IMR-90 (cell line): Measurements from ENCODE around the gene SLC6A15. TPM values are rescaled to one million over a fixed set of nuclear protein-coding genes. Genes with fewer than 3 reads are reported as not detected.

Experiments used
- ATAC-seq: fragments of 200-7000 bp; cut with Tn5 transposase; 2 replicates; pipeline ENCODE4 v1.9.1; 2020; ENCODE audit warnings: low read depth, mild to moderate bottlenecking, moderate library complexity
- BruUV-seq: library from RNA; stranded (reverse); fragments of 400-500 nt; replicated peaks from 2 replicates; lab custom pipeline; 2021; lab: Mats Ljungman, UMichigan
- CTCF ChIA-PET: fragments of 300-600 bp; formaldehyde crosslinking; extraction: SDS; loops from one replicate; lab custom pipeline; 2021; ENCODE audit warnings: antibody characterized with exemption; lab: Yijun Ruan, JAX
- POLR2A ChIA-PET: fragments of 300-600 bp; sonication (Branson Sonifier 250); formaldehyde crosslinking; loops from one replicate; lab custom pipeline; 2022; ENCODE audit warnings: antibody characterized with exemption; ENCODE audit not compliant: unreplicated experiment; lab: Charles Lee
- DNase-seq: peaks from one replicate; pipeline ENCODE4 v3.0.0; 2013
- H2AFZ ChIP-seq: replicated peaks from 2 replicates; pipeline ENCODE3; 2013; ENCODE audit warnings: low read length, mild to moderate bottlenecking; ENCODE audit not compliant: poor library complexity
- H2AK5ac ChIP-seq: 2 replicates; pipeline ENCODE4 v1.6.1; 2013; ENCODE audit warnings: low read depth, low read length, inconsistent platforms
- H2AK9ac ChIP-seq: replicated peaks from 2 replicates; pipeline ENCODE3; 2013; ENCODE audit warnings: mild to moderate bottlenecking, low read depth, low read length, moderate library complexity; ENCODE audit not compliant: poor library complexity
- H2BK120ac ChIP-seq: 2 replicates; pipeline ENCODE4 v1.6.1; 2013; ENCODE audit warnings: low read depth, low read length, inconsistent platforms
- H2BK15ac ChIP-seq: 3 replicates; pipeline ENCODE4 v1.6.1; 2013; ENCODE audit warnings: low read depth, low read length, inconsistent platforms
- H2BK20ac ChIP-seq: 2 replicates; pipeline ENCODE4 v1.6.1; 2013; ENCODE audit warnings: low read depth, mild to moderate bottlenecking, inconsistent platforms, low read length, moderate library complexity
- H2BK5ac ChIP-seq: 2 replicates; pipeline ENCODE4 v1.6.1; 2013; ENCODE audit warnings: mild to moderate bottlenecking, low read depth, low read length, inconsistent platforms; ENCODE audit not compliant: poor library complexity, severe bottlenecking
- H3K14ac ChIP-seq: replicated peaks from 2 replicates; pipeline ENCODE4 v1.6.1; 2013; ENCODE audit warnings: low read depth, low read length, inconsistent platforms
- H3K18ac ChIP-seq: 2 replicates; pipeline ENCODE4 v1.6.1; 2013; ENCODE audit warnings: low read depth, low read length, control low read depth
- H3K23ac ChIP-seq: 2 replicates; pipeline ENCODE4 v1.6.1; 2013; ENCODE audit warnings: low read depth, low read length, inconsistent platforms
- H3K27ac ChIP-seq: 2 replicates; pipeline ENCODE4 v1.5.1; 2013; ENCODE audit warnings: mild to moderate bottlenecking, control low read depth, low read length; ENCODE audit not compliant: insufficient read depth
- H3K27me3 ChIP-seq: 2 replicates; pipeline ENCODE4 v1.6.1; 2013; ENCODE audit warnings: low read length; ENCODE audit not compliant: control insufficient read depth, insufficient read depth
- H3K36me3 ChIP-seq: 2 replicates; pipeline ENCODE4 v1.6.1; 2013; ENCODE audit warnings: low read length, mixed read lengths; ENCODE audit not compliant: control insufficient read depth, insufficient read depth
- H3K4ac ChIP-seq: 2 replicates; pipeline ENCODE4 v1.6.1; 2013; ENCODE audit warnings: low read depth, low read length, inconsistent platforms
- H3K4me1 ChIP-seq: 2 replicates; pipeline ENCODE4 v1.6.1; 2013; ENCODE audit warnings: low read length, mixed read lengths; ENCODE audit not compliant: control insufficient read depth, insufficient read depth
- H3K4me2 ChIP-seq: 2 replicates; pipeline ENCODE4 v1.6.1; 2013; ENCODE audit warnings: low read depth, mild to moderate bottlenecking, control low read depth, low read length, moderate library complexity
- H3K4me3 ChIP-seq: 2 replicates; pipeline ENCODE4 v1.5.1; 2013; ENCODE audit warnings: low read depth, mild to moderate bottlenecking, control low read depth, low read length, moderate library complexity; ENCODE audit not compliant: insufficient read depth
- H3K56ac ChIP-seq: 2 replicates; pipeline ENCODE4 v1.6.1; 2013; ENCODE audit warnings: low read length, inconsistent platforms; ENCODE audit not compliant: insufficient read depth; ENCODE audit errors: extremely low read depth
- H3K79me1 ChIP-seq, 2 experiments: 2 replicates each; pipeline ENCODE4 v1.6.1; 2013; ENCODE audit warnings: low read length in 2 of 2, inconsistent platforms in 1 of 2, low read depth in 1 of 2
- H3K9ac ChIP-seq: 2 replicates; pipeline ENCODE4 v1.6.1; 2013; ENCODE audit warnings: low read depth, low read length, control low read depth
- H3K9me1 ChIP-seq: 2 replicates; pipeline ENCODE4 v1.6.1; 2013; ENCODE audit warnings: low read length, inconsistent platforms; ENCODE audit not compliant: insufficient read depth
- H3K9me3 ChIP-seq: 2 replicates; pipeline ENCODE4 v1.6.1; 2013; ENCODE audit warnings: low read length; ENCODE audit not compliant: control insufficient read depth, insufficient read depth
- H4K20me1 ChIP-seq: 2 replicates; pipeline ENCODE4 v1.6.1; 2013; ENCODE audit warnings: low read length, inconsistent platforms; ENCODE audit not compliant: insufficient read depth
- H4K5ac ChIP-seq: 2 replicates; pipeline ENCODE4 v1.6.1; 2013; ENCODE audit warnings: mild to moderate bottlenecking, low read depth, low read length, control low read depth
- H4K8ac ChIP-seq, 2 experiments: 2 replicates each; pipeline ENCODE4 v1.6.1; 2013; ENCODE audit warnings: low read depth in 2 of 2, low read length in 2 of 2, control low read depth in 1 of 2, inconsistent platforms in 1 of 2
- H4K91ac ChIP-seq: 2 replicates; pipeline ENCODE4 v1.6.1; 2013; ENCODE audit warnings: low read depth, low read length, inconsistent platforms; ENCODE audit not compliant: insufficient read depth
- BHLHE40 ChIP-seq: fragments of 150-350 bp; IDR thresholded peaks from 2 replicates; pipeline ENCODE4 v1.6.1; 2016; ENCODE audit warnings: mild to moderate bottlenecking, low read depth, low read length
- CEBPB ChIP-seq: IDR thresholded peaks from 2 replicates; pipeline ENCODE4 v1.6.1; 2012; ENCODE audit warnings: low read depth, low read length, improper control_type of control experiment
- CHD1 ChIP-seq: IDR thresholded peaks from 2 replicates; pipeline ENCODE4 v1.6.1; 2012; ENCODE audit warnings: low read depth, low read length, improper control_type of control experiment
- FOS ChIP-seq: fragments of 150-350 bp; IDR thresholded peaks from 2 replicates; pipeline ENCODE4 v1.6.1; 2016; ENCODE audit warnings: low read depth, low read length
- MAFK ChIP-seq: IDR thresholded peaks from 2 replicates; pipeline ENCODE4 v1.6.1; 2012; ENCODE audit warnings: low read depth, low read length, improper control_type of control experiment
- MAZ ChIP-seq: IDR thresholded peaks from 2 replicates; pipeline ENCODE4 v1.6.1; 2012; ENCODE audit warnings: low read depth, mild to moderate bottlenecking, low read length, improper control_type of control experiment, moderate library complexity, borderline replicate concordance
- MXI1 ChIP-seq: IDR thresholded peaks from 2 replicates; pipeline ENCODE4 v1.6.1; 2012; ENCODE audit warnings: low read depth, mild to moderate bottlenecking, low read length, moderate library complexity, borderline replicate concordance
- NFE2L2 ChIP-seq: fragments of 150-350 bp; IDR thresholded peaks from 2 replicates; pipeline ENCODE4 v1.6.1; 2016; ENCODE audit warnings: low read depth, mild to moderate bottlenecking, low read length
- POLR2A ChIP-seq: IDR thresholded peaks from 2 replicates; pipeline ENCODE4 v1.6.1; 2012; ENCODE audit warnings: mild to moderate bottlenecking, low read depth, low read length
- RAD21 ChIP-seq: IDR thresholded peaks from 2 replicates; pipeline ENCODE4 v1.6.1; 2012; ENCODE audit warnings: low read length, improper control_type of control experiment
- RCOR1 ChIP-seq: IDR thresholded peaks from 2 replicates; pipeline ENCODE4 v1.6.1; 2012; ENCODE audit warnings: mild to moderate bottlenecking, low read length, improper control_type of control experiment; ENCODE audit not compliant: insufficient replicate concordance
- SMC3 ChIP-seq: fragments of 150-350 bp; IDR thresholded peaks from 2 replicates; pipeline ENCODE4 v1.6.1; 2016; ENCODE audit warnings: low read depth, mild to moderate bottlenecking, antibody characterized with exemption, low read length, moderate library complexity
- WGBS, 2 experiments: methylation state at CpG; one replicate each; pipeline versions ENCODE4 v1.1.5 to v1.1.7; 2013; ENCODE audit warnings: missing lambda C conversion rate in 2 of 2; ENCODE audit not compliant: insufficient read length in 1 of 2; ENCODE audit errors: extremely low coverage in 2 of 2; 5-methylcytosine and 5-hydroxymethylcytosine counted together
- dilution Hi-C: fragments of 300-500 bp; cut with HindIII; formaldehyde crosslinking; loops from one replicate; pipeline ENCODE4 v1.14.3; 2018; ENCODE audit warnings: low sequenced_read_pairs; ENCODE audit not compliant: unreplicated experiment
- in situ Hi-C: fragments of 300-500 bp; cut with MboI; formaldehyde crosslinking; loops from 3 replicates; pipeline ENCODE4 v1.14.3; 2019; ENCODE audit warnings: low sequenced_read_pairs, inconsistent platforms, mixed read lengths
- intact Hi-C: fragments of 100-400 bp; cut with micrococcal nuclease; formaldehyde crosslinking; loops from 2 replicates; pipeline ENCODE4 v1.10.0; 2022
- polyA plus RNA-seq, 3 experiments: library from polyadenylated mRNA; depleted of rRNA; stranded (reverse); fragments of >200 nt; gene quantifications; 2 replicates each; pipeline ENCODE4 v1.2.3, GENCODE V29; 2012; ENCODE audit warnings: low replicate concordance in 1 of 3
- total RNA-seq: library from RNA; depleted of rRNA; stranded (reverse); fragments of >200 nt; gene quantifications from 2 replicates; pipeline ENCODE4 v1.2.3, GENCODE V29; 2012
- TF ChIP-seq, protein P1 (sequence below): fragments of 150-350 bp; IDR thresholded peaks from 2 replicates; pipeline ENCODE4 v1.6.1; 2017; ENCODE audit warnings: mild to moderate bottlenecking, antibody characterized with exemption, low read length, low read depth
- TF ChIP-seq, protein P2 (sequence below): fragments of 150-350 bp; IDR thresholded peaks from 2 replicates; pipeline ENCODE4 v1.6.1; 2016; ENCODE audit warnings: low read depth, mild to moderate bottlenecking, low read length, moderate library complexity, borderline replicate concordance
- TF ChIP-seq, protein P3 (sequence below): conservative IDR thresholded peaks from 2 replicates; pipeline ENCODE4 v1.5.1; 2012; ENCODE audit warnings: mild to moderate bottlenecking, low read depth, low read length, improper control_type of control experiment

Gene SLC6A15
- total and polyA plus RNA-seq, 2 of the 4 experiments (the other 2 are of a cell fraction): 0.32 to 0.72 TPM

DNA sequence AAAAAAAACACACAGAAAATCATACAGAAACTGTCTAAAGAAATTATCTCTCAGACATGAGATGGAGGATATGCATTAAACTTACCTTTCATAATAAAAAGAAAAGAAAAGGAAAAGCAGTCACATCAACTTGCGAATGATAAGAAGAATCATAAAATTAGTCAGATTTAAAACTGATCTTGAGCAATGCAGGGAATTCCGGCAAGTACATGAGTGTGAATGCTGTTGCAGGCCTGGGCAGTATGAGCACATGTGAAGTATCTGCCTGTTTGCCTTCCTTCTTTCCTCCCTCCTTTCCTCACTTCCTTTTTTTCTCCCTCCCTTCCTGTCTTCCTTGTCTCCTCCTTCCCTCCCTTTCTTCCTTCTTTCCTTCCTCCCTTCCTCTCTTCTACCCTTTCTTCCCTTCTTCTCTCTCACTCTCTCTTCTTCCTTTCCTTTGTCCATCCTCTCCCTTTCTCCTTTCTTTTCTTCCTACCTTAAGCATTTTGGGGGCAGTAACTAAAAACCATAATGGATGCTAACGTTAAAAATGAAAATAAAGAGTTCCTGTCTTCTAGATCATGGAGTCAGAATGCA is 38.5 kb upstream of the SLC6A15 start:
- Histone ChIP-seq H3K9me3 (no peaks in the 10 kb centered on the region), H3K27me3 (no peaks in the 10 kb centered on the region), H3K4me3 (no peak overlapping the region), H3K4me1 (no peaks in the 10 kb centered on the region), H3K36me3 (no peaks in the 10 kb centered on the region), H4K5ac (no peak overlapping the region), H3K9ac (no peak overlapping the region), H3K18ac (no peak overlapping the region), H4K8ac (no peak overlapping the region), H3K27ac (no peak overlapping the region), H3K23ac (no peak overlapping the region), H3K56ac (no peak overlapping the region), H2BK5ac (no peak overlapping the region), H2BK20ac (no peak overlapping the region), H3K4ac (no peak overlapping the region), H2AK5ac (no peak overlapping the region), H2BK120ac (no peak overlapping the region), H2AFZ (no peak overlapping the region), H2AK9ac (no peak overlapping the region), H3K9me1 (no peaks in the 10 kb centered on the region), H3K4me2 (no peak overlapping the region), H3K14ac (no peak overlapping the region), H2BK15ac (no peak overlapping the region), H3K79me1 (no peaks in the 10 kb centered on the region), H4K20me1 (no peaks in the 10 kb centered on the region), H4K91ac (no peak overlapping the region)
- intact Hi-C loops (no loop called here), dilution Hi-C loops (no loop called here), in situ Hi-C loops (no loop called here)
- ChIA-PET POLR2A (no interaction called here), CTCF (no interaction called here)
- WGBS, 2 experiments: no CpG with 5 or more reads among the region's 3 CpGs
- BruUV-seq: no TSS peak
- TF ChIP-seq POLR2A: no peak
- no peak for TF ChIP-seq BHLHE40
- TF ChIP-seq CHD1: no peak
- TF ChIP-seq SMC3: no peak
- TF ChIP-seq NFE2L2: no peak
- no peak for TF ChIP-seq MAZ
- TF ChIP-seq, protein P1, sequence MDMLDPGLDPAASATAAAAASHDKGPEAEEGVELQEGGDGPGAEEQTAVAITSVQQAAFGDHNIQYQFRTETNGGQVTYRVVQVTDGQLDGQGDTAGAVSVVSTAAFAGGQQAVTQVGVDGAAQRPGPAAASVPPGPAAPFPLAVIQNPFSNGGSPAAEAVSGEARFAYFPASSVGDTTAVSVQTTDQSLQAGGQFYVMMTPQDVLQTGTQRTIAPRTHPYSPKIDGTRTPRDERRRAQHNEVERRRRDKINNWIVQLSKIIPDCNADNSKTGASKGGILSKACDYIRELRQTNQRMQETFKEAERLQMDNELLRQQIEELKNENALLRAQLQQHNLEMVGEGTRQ: no peak
- TF ChIP-seq, protein P2, sequence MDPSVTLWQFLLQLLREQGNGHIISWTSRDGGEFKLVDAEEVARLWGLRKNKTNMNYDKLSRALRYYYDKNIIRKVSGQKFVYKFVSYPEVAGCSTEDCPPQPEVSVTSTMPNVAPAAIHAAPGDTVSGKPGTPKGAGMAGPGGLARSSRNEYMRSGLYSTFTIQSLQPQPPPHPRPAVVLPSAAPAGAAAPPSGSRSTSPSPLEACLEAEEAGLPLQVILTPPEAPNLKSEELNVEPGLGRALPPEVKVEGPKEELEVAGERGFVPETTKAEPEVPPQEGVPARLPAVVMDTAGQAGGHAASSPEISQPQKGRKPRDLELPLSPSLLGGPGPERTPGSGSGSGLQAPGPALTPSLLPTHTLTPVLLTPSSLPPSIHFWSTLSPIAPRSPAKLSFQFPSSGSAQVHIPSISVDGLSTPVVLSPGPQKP: no peak
- TF ChIP-seq RAD21: no peak
- no peak for TF ChIP-seq FOS
- TF ChIP-seq RCOR1: no peak
- TF ChIP-seq MAFK: no peak
- TF ChIP-seq, protein P3, sequence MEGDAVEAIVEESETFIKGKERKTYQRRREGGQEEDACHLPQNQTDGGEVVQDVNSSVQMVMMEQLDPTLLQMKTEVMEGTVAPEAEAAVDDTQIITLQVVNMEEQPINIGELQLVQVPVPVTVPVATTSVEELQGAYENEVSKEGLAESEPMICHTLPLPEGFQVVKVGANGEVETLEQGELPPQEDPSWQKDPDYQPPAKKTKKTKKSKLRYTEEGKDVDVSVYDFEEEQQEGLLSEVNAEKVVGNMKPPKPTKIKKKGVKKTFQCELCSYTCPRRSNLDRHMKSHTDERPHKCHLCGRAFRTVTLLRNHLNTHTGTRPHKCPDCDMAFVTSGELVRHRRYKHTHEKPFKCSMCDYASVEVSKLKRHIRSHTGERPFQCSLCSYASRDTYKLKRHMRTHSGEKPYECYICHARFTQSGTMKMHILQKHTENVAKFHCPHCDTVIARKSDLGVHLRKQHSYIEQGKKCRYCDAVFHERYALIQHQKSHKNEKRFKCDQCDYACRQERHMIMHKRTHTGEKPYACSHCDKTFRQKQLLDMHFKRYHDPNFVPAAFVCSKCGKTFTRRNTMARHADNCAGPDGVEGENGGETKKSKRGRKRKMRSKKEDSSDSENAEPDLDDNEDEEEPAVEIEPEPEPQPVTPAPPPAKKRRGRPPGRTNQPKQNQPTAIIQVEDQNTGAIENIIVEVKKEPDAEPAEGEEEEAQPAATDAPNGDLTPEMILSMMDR: no peak
- TF ChIP-seq CEBPB: no peak
- no peak for TF ChIP-seq MXI1
- ATAC-seq (no peak), DNase-seq (no peak)
